Esophagus muscularis mucosa (tissue), 4 donors: Measurements from ENCODE around the gene ENTREP1. TPM values are rescaled to one million over a fixed set of nuclear protein-coding genes. Genes with fewer than 3 reads are reported as not detected.
A peak's percentile ranks its signal among the peaks of the same experiment; 100 is the strongest.

Experiments
- DNase-seq: peaks from one replicate; pipeline ENCODE4 v3.0.0-alpha.2; 2017; ENCODE audit errors: extremely low spot score
- H3K27ac ChIP-seq, 4 donors: fragments of 200-600 bp; sonication (generic); replicated peaks in 1 of 4; 1 replicate in 3 of 4; 2 replicates in 1 of 4; pipeline ENCODE4 v1.5.1; 2016 to 2019; ENCODE audit warnings: mild to moderate bottlenecking in 1 of 4
- H3K27me3 ChIP-seq, 4 donors: fragments of 200-600 bp; sonication (generic); one replicate each; pipeline versions ENCODE4 v1.5.1 to v1.6.0; 2016 to 2019
- H3K36me3 ChIP-seq, 4 donors: fragments of 200-600 bp; sonication (generic); one replicate each; pipeline ENCODE4 v1.5.1; 2016 to 2019
- H3K4me1 ChIP-seq, 4 donors: fragments of 200-600 bp; sonication (generic); one replicate each; pipeline ENCODE4 v1.5.1; 2016 to 2019
- H3K4me3 ChIP-seq, 4 donors: fragments of 200-600 bp; sonication (generic); 1 replicate in 2 of 4; 2 replicates in 2 of 4; pipeline ENCODE4 v1.5.1; 2016 to 2019; ENCODE audit warnings: mild to moderate bottlenecking in 4 of 4, moderate library complexity in 1 of 4
- H3K9me3 ChIP-seq, 4 donors: fragments of 200-600 bp; sonication (generic); 1 replicate in 3 of 4; 2 replicates in 1 of 4; pipeline ENCODE4 v1.5.1; 2016 to 2019
- EP300 ChIP-seq: sonication (generic); formaldehyde crosslinking; IDR thresholded peaks from one replicate; pipeline ENCODE4 v1.6.1; 2017; ENCODE audit warnings: antibody characterized with exemption
- POLR2A ChIP-seq: fragments of 450-650 bp; IDR thresholded peaks from one replicate; pipeline ENCODE4 v1.6.1; 2017; ENCODE audit warnings: antibody characterized with exemption, moderate library complexity, mild to moderate bottlenecking, low read depth
- POLR2AphosphoS5 ChIP-seq, 2 donors: sonication (generic); formaldehyde crosslinking; IDR thresholded peaks; one replicate each; pipeline ENCODE4 v1.6.1; 2017; ENCODE audit warnings: antibody characterized with exemption in 2 of 2
- WGBS: methylation state at CpG from one replicate; pipeline ENCODE4 v1.1.5; 2018; 5-methylcytosine and 5-hydroxymethylcytosine counted together
- intact Hi-C: fragments of 100-400 bp; cut with DNase I; formaldehyde crosslinking; loops from one replicate; pipeline ENCODE4 v1.15.1; 2023
- total RNA-seq, 4 donors: library from RNA; depleted of rRNA; stranded (reverse); fragments of >200 nt; gene quantifications; one replicate each; pipeline versions ENCODE4 v1.1.0 to v1.2.1, GENCODE V29; 2016
- TF ChIP-seq, protein P1 (sequence below), 3 experiments: fragments of 200-600 bp in 2 of 3; fragments of 450-650 bp in 1 of 3; sonication (generic) in 2 of 3; IDR thresholded peaks; one replicate each; pipeline ENCODE4 v1.5.1; 2017 to 2019; ENCODE audit warnings: antibody characterized with exemption in 3 of 3, mild to moderate bottlenecking in 2 of 3, moderate library complexity in 1 of 3

Gene ENTREP1
- total RNA-seq, 4 donors from 2014 or later = 16.2 to 30.2 (median 20.4) TPM

DNA sequence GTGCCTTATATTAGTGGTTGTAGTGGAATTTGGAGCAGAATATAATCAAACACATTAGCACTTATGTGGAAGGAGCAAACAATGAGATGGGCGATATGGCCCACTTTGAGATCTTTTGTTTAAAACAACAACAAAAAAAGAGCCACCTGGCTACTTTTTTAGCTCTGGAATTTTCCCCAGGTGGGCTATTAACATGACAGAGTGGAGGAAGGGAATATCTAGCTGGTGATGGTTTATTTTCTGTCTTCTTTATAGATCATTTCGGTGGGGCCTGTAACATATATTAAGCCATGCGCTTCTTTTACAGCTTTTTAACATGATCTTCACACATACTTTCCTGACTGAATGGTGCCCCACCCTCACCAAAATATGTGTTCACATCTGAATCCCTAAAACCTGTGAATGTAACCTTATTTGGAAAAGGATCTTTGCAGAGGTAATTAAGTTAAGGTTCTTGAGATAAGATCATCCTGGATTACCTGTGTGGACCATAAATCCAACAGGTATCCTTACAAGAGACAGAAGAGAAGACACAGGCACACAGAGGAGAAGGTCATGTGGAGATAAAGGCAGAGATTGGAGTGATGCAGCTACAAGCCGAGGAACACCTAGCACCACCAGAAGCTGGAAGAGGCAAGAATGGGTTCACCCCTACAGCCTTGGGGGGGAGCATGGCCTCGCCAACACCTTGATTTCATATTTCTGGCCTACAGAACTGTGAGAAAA is 16.6 kb upstream of the ENTREP1 start:
- intact Hi-C loops = no loop called here
- Histone ChIP-seq H3K9me3 (no peaks in the 10 kb centered on the region), H3K4me1 (peaks cover 10 to 29% (median 18%) of the 10 kb centered on the region in 4 donors), H3K4me3 (no peak overlapping the region), H3K27me3 (no peaks in the 10 kb centered on the region), H3K36me3 (no peaks in the 10 kb centered on the region), H3K27ac (peak overlapping the region; percentile 71 to 80 (median 74))
- 74% methylated on average over 5 of the region's 5 CpGs for WGBS
- no peak for DNase-seq
- TF ChIP-seq EP300 (no peak), POLR2A (no peak), POLR2AphosphoS5 (IDR thresholded peaks at IDR 0.05) (no peak)
- TF ChIP-seq, protein P1, sequence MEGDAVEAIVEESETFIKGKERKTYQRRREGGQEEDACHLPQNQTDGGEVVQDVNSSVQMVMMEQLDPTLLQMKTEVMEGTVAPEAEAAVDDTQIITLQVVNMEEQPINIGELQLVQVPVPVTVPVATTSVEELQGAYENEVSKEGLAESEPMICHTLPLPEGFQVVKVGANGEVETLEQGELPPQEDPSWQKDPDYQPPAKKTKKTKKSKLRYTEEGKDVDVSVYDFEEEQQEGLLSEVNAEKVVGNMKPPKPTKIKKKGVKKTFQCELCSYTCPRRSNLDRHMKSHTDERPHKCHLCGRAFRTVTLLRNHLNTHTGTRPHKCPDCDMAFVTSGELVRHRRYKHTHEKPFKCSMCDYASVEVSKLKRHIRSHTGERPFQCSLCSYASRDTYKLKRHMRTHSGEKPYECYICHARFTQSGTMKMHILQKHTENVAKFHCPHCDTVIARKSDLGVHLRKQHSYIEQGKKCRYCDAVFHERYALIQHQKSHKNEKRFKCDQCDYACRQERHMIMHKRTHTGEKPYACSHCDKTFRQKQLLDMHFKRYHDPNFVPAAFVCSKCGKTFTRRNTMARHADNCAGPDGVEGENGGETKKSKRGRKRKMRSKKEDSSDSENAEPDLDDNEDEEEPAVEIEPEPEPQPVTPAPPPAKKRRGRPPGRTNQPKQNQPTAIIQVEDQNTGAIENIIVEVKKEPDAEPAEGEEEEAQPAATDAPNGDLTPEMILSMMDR (IDR thresholded peaks at IDR 0.05) = no peak

DNA sequence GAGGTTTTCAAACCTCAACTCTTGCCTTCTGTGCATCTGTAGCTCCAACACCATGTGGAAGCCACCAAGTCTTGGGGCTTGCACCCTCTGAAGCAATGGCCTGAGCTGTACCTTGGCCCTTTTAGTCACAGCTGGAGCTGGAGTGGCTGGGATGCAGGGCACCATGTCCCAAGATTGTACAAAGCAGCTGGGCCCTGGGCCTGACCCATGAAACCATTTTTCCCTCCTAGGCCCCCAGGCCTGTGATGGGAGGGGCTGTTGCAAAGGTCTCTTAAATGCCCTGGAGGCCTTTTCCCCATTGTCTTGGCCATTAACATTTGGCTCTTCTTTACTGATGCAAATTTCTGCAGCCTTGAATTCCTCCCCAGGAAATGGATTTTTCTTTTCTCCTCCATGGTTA is 11.8 kb upstream of the ENTREP1 start:
- Histone ChIP-seq H3K9me3 (no peaks in the 10 kb centered on the region), H3K27ac (no peak overlapping the region), H3K4me3 (no peak overlapping the region), H3K36me3 (no peaks in the 10 kb centered on the region), H3K4me1 (peaks cover 0 to 10% (median 7%) of the 10 kb centered on the region in 4 donors), H3K27me3 (no peaks in the 10 kb centered on the region)
- DNase-seq = no peak
- intact Hi-C loops = loop anchor here (10.0 kb wide), 2 partner anchors 98 to 268 kb away; no protein-coding TSS in a partner anchor
- TF ChIP-seq, protein P1 (IDR thresholded peaks at IDR 0.05) = no peak
- no peak for TF ChIP-seq POLR2AphosphoS5 (IDR thresholded peaks at IDR 0.05)

DNA sequence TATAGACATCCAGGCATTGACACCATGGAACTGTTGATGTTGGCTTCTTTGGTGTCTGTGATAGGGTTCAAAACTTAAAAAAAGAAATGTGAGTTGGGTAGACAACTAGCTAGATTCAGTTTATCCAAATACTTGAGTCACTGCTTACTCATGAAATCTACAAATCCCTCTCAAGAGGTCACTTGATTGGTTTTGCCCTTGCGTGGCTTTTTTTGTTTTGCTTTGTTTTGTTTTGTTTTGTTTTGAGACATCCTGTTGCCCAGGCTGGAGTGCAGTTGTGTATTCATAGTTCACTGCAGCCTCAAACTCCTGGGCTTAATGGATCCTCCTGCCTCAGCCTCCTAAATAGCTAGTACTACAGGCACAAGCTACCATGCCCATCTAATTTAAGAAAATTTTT is 10.5 kb upstream of the ENTREP1 start:
- WGBS = 88% methylated on average over 1 of the region's 1 CpG
- no peak overlapping the region for H3K27ac ChIP-seq
- H3K9me3 ChIP-seq = no peaks in the 10 kb centered on the region
- H3K27me3 ChIP-seq = no peaks in the 10 kb centered on the region
- H3K4me1 ChIP-seq = no peaks in the 10 kb centered on the region
- H3K4me3 ChIP-seq = no peak overlapping the region
- no peaks in the 10 kb centered on the region for H3K36me3 ChIP-seq
- DNase-seq = no peak
- intact Hi-C loops = loop anchor here (10.0 kb wide), 2 partner anchors 100 to 270 kb away; no protein-coding TSS in a partner anchor
- TF ChIP-seq, protein P1 (IDR thresholded peaks at IDR 0.05) = no peak
- no peak for TF ChIP-seq POLR2A
- no peak for TF ChIP-seq EP300
- no peak for TF ChIP-seq POLR2AphosphoS5 (IDR thresholded peaks at IDR 0.05)

DNA sequence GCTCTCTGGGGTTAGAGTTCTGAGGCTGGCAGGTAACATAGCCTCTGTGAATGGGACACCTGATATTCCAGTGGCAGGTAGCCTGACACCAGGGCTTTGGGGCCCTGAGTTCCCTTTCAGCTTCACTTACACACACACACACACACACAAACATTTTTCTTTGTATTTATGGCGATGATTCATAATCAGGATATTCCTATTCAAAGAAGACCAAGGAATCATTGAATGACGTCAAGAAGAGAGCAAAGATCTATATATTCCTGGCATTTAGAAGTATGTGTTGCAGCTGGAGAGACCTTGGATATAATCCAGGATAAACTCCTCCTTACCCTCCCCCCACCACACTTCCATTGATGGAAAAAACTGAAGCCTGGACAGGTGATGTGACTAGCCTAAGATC is 7.9 kb upstream of the ENTREP1 start:
- 83% methylated on average over 2 of the region's 2 CpGs for WGBS
- Histone ChIP-seq H3K4me1 (peaks cover 0 to 1% (median 0%) of the 10 kb centered on the region in 4 donors), H3K4me3 (no peak overlapping the region), H3K27me3 (no peaks in the 10 kb centered on the region), H3K9me3 (no peaks in the 10 kb centered on the region), H3K36me3 (no peaks in the 10 kb centered on the region), H3K27ac (no peak overlapping the region)
- TF ChIP-seq POLR2A (no peak), EP300 (no peak), POLR2AphosphoS5 (IDR thresholded peaks at IDR 0.05) (no peak)
- TF ChIP-seq, protein P1 (IDR thresholded peaks at IDR 0.05) = no peak
- intact Hi-C loops = loop anchor here (10.0 kb wide), 2 partner anchors 102 to 272 kb away; no protein-coding TSS in a partner anchor
- no peak for DNase-seq

DNA sequence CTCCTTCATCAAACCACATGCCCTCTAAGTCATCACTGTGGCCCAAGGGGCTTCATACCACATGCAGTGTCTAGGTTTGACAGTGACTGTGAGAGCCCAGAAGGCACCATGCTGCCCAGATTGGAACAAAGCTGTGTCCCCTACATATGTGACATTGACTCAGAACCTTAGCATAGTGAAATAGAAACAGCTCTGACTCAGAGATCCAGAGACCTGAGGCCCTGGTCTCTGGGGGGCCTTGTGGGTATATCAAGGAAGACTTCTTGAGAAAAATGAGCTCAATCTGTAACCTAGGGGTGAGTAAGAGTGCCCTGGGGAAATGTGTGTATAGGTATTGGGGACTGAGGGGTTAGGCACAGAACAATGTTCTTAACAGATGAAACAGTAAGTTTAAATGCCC is 7.1 kb upstream of the ENTREP1 start:
- Histone ChIP-seq H3K9me3 (no peaks in the 10 kb centered on the region), H3K27me3 (no peaks in the 10 kb centered on the region), H3K36me3 (no peaks in the 10 kb centered on the region), H3K4me3 (no peak overlapping the region), H3K4me1 (peaks cover 0 to 9% (median 4%) of the 10 kb centered on the region in 4 donors), H3K27ac (no peak overlapping the region)
- no peak for DNase-seq
- intact Hi-C loops = loop anchor here (10.0 kb wide), 2 partner anchors 103 to 273 kb away; no protein-coding TSS in a partner anchor
- no peak for TF ChIP-seq EP300
